Lung (tissue), 12 donors: ENCODE measurements around the gene HEATR9. TPM values are rescaled to one million over a fixed set of nuclear protein-coding genes. Genes with fewer than 3 reads are reported as not detected.
"Not testable (repeated sequence)": the region's sequence is repeated elsewhere in the genome, so short reads cannot be mapped to it uniquely, and the experiment has no call there.

Source experiments
- ATAC-seq: fragments of 200-7000 bp; cut with Tn5 transposase; one replicate; pipeline ENCODE4 v1.9.1; 2020; ENCODE audit warnings: moderate number of reproducible peaks; ENCODE audit not compliant: insufficient read depth, low FRiP score
- DNase-seq, 3 donors: peaks; one replicate each; pipeline ENCODE4 v3.0.0-alpha.2; 2013 to 2017
- H3K27ac ChIP-seq, 2 donors: one replicate each; pipeline ENCODE4 v1.5.1; 2013; ENCODE audit warnings: mild to moderate bottlenecking in 2 of 2, moderate library complexity in 2 of 2, control low read depth in 1 of 2, inconsistent platforms in 1 of 2, low read depth in 1 of 2, low read length in 1 of 2
- H3K27me3 ChIP-seq, 3 donors: one replicate each; pipeline ENCODE4 v1.5.1; 2013; ENCODE audit warnings: low read length in 2 of 3; ENCODE audit not compliant: control insufficient read depth in 3 of 3, insufficient read depth in 3 of 3
- H3K36me3 ChIP-seq, 4 donors: one replicate each; pipeline ENCODE4 v1.5.1; 2013; ENCODE audit warnings: low read length in 4 of 4, mild to moderate bottlenecking in 1 of 4, moderate library complexity in 1 of 4; ENCODE audit not compliant: control insufficient read depth in 4 of 4, insufficient read depth in 4 of 4
- H3K4me1 ChIP-seq, 5 donors: one replicate each; pipeline ENCODE4 v1.5.1; 2013; ENCODE audit warnings: low read length in 5 of 5, mild to moderate bottlenecking in 2 of 5, moderate library complexity in 1 of 5; ENCODE audit not compliant: control insufficient read depth in 5 of 5, insufficient read depth in 5 of 5
- H3K4me3 ChIP-seq: one replicate; pipeline ENCODE4 v1.5.1; 2013; ENCODE audit warnings: mild to moderate bottlenecking, control low read depth, moderate library complexity
- H3K9ac ChIP-seq, 2 donors: one replicate each; pipeline ENCODE4 v1.5.1; 2013; ENCODE audit warnings: low read length in 2 of 2, control low read depth in 1 of 2; ENCODE audit not compliant: insufficient read depth in 1 of 2
- H3K9me3 ChIP-seq, 4 donors: one replicate each; pipeline ENCODE4 v1.5.1; 2013; ENCODE audit warnings: low read length in 3 of 4, mild to moderate bottlenecking in 1 of 4, moderate library complexity in 1 of 4; ENCODE audit not compliant: control insufficient read depth in 4 of 4, insufficient read depth in 3 of 4
- WGBS, 2 donors: extraction: QIAGEN DNeasy Blood & Tissue Kit; methylation state at CpG; one replicate each; pipeline ENCODE4 v1.1.7; 2013; 5-methylcytosine and 5-hydroxymethylcytosine counted together
- polyA plus RNA-seq, 2 donors: library from polyadenylated mRNA; stranded (reverse); fragments of 200-250 nt; gene quantifications; one replicate each; pipeline ENCODE4 v1.2.1, GENCODE V29; 2013
- total RNA-seq, 2 donors: library from RNA; depleted of rRNA in 1 of 2; stranded (reverse); fragments of >200 nt in 1 of 2; gene quantifications; one replicate each; pipeline ENCODE4 v1.2.1, GENCODE V29; 2014 to 2021
- TF ChIP-seq, protein P1 (sequence below): IDR thresholded peaks from 2 replicates; pipeline ENCODE4 v1.5.1; 2012; ENCODE audit warnings: mild to moderate bottlenecking; ENCODE audit errors: control extremely low read depth, extremely low read depth
- donor health status: control.
- donor health status: control.
- donor health status: Bipolar disorder and iron deficiency.
- donor health status: healthy.
- donor health status: DM: yes; HTN: yes; CAD: no.

Gene HEATR9
- total and polyA plus RNA-seq, 4 donors: 0.05 to 0.17 TPM; not detected in 2

GRCh38 chr17:35900708-35901480 is 32.2 kb upstream of the HEATR9 start:
- Histone ChIP-seq H3K9me3 (no peaks in the 10 kb centered on the region), H3K27ac (no peak overlapping the region), H3K27me3 (no peaks in the 10 kb centered on the region), H3K36me3 (no peaks in the 10 kb centered on the region), H3K4me1 (no peaks in the 10 kb centered on the region), H3K4me3 (no peak overlapping the region), H3K9ac (no peak overlapping the region)
- TF ChIP-seq, protein P1, sequence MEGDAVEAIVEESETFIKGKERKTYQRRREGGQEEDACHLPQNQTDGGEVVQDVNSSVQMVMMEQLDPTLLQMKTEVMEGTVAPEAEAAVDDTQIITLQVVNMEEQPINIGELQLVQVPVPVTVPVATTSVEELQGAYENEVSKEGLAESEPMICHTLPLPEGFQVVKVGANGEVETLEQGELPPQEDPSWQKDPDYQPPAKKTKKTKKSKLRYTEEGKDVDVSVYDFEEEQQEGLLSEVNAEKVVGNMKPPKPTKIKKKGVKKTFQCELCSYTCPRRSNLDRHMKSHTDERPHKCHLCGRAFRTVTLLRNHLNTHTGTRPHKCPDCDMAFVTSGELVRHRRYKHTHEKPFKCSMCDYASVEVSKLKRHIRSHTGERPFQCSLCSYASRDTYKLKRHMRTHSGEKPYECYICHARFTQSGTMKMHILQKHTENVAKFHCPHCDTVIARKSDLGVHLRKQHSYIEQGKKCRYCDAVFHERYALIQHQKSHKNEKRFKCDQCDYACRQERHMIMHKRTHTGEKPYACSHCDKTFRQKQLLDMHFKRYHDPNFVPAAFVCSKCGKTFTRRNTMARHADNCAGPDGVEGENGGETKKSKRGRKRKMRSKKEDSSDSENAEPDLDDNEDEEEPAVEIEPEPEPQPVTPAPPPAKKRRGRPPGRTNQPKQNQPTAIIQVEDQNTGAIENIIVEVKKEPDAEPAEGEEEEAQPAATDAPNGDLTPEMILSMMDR: no peak
- WGBS, 2 donors: 70 to 84% methylated on average over 11 of the region's 11 CpGs
- no peak for DNase-seq
- no peak for ATAC-seq

- TF ChIP-seq, protein P1: no peak
- Histone ChIP-seq H3K9ac (no peak overlapping the region), H3K27me3 (no peaks in the 10 kb centered on the region), H3K4me1 (no peaks in the 10 kb centered on the region), H3K27ac (no peak overlapping the region), H3K36me3 (no peaks in the 10 kb centered on the region), H3K9me3 (no peaks in the 10 kb centered on the region), H3K4me3 (no peak overlapping the region)
- ATAC-seq (no peak), DNase-seq (no peak)
- 76 to 89% methylated on average over 5 of the region's 5 CpGs for WGBS, 2 donors
Measured at GRCh38 chr17:35900280-35900679, 31.6 kb upstream of the HEATR9 start.

DNA sequence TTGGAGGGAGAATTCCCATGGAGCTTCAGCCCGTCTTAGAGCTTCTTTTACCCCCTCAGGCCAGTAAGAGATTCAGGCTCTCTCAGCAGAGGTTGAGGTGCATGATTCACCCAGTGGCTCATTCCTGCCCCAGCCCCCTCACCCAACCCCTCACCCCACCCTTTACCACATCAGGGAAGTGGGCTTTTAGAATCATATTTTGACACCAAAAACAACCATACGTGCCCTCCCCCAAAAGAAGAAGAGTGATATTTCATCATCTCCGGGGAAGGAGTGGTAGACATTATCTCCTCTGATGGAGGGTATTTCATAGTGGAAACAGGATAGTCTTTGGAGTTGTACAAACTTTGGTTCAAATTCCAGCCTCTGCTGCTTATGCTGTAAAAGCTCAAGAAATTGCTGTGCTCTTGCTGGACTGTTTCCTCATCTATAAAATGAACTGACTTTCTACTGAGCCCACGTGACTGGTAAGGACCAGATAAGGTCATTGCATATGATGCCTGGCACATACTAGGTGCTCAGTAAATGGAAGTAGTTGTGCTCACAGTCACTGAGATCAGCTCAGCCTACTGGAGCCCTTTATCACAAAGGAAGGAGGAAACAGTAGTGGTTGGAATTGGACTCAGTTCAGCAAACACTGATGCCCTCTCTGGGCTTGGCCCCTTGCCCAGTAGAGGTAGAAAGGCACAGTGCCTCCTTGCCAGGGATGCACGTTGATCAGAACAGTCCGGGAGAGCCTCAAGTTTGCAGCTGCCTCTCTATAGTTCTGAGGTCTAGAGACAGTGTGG is 29.8 kb upstream of the HEATR9 start:
- H3K4me3 ChIP-seq: no peak overlapping the region
- no peaks in the 10 kb centered on the region for H3K4me1 ChIP-seq
- TF ChIP-seq, protein P1: no peak
- no peak for DNase-seq
- H3K9me3 ChIP-seq: no peaks in the 10 kb centered on the region
- ATAC-seq: no peak
- no peak overlapping the region for H3K27ac ChIP-seq
- H3K36me3 ChIP-seq: no peaks in the 10 kb centered on the region
- no peak overlapping the region for H3K9ac ChIP-seq
- 27 to 51% methylated on average over 6 of the region's 6 CpGs for WGBS, 2 donors
- no peaks in the 10 kb centered on the region for H3K27me3 ChIP-seq

GRCh38 chr17:35897772-35898171 is 29.1 kb upstream of the HEATR9 start:
- H3K9me3 ChIP-seq, H3K9ac ChIP-seq, H3K27ac ChIP-seq, ATAC-seq, H3K27me3 ChIP-seq, H3K4me3 ChIP-seq, H3K36me3 ChIP-seq, H3K4me1 ChIP-seq, DNase-seq: not testable (repeated sequence)
- 92 to 96% methylated on average over 7 of the region's 7 CpGs for WGBS, 2 donors
